Measurements from ENCODE around the gene ADAMTS20. TPM values are rescaled to one million over a fixed set of nuclear protein-coding genes. Genes with fewer than 3 reads are reported as not detected.

Gene ADAMTS20
- total RNA-seq, 4 donors from 2014 or later, result not detected

DNA sequence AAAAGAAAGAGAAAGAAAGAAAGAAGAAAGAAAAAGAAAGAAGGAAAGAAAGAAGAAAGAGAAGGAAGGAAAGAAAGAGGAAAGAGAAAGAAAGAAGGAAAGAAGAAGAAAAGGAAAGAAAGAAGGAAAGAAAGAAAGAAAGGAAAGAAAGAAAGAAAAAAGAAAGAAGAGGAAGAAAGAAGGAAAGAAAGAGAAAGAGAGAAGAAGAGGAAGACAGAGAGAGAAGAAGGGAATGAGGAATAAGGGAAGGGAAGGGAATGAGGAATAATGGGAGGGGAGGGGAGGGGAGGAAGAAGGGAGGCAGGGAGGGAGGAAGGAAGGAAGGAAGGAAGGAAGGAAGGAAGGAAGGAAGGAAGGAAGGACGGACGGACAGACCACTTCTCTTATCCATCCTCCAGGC, 246.9 kb downstream of the ADAMTS20 start:
- Histone ChIP-seq H3K27ac (no peak overlapping the region), H3K4me1 (no peaks in the 10 kb centered on the region), H3K9me3 (no peaks in the 10 kb centered on the region), H3K36me3 (no peaks in the 10 kb centered on the region), H3K27me3 (no peaks in the 10 kb centered on the region), H3K4me3 (no peak overlapping the region)
- TF ChIP-seq POLR2A (IDR thresholded peaks at IDR 0.05), result no peak
- TF ChIP-seq, protein P1, sequence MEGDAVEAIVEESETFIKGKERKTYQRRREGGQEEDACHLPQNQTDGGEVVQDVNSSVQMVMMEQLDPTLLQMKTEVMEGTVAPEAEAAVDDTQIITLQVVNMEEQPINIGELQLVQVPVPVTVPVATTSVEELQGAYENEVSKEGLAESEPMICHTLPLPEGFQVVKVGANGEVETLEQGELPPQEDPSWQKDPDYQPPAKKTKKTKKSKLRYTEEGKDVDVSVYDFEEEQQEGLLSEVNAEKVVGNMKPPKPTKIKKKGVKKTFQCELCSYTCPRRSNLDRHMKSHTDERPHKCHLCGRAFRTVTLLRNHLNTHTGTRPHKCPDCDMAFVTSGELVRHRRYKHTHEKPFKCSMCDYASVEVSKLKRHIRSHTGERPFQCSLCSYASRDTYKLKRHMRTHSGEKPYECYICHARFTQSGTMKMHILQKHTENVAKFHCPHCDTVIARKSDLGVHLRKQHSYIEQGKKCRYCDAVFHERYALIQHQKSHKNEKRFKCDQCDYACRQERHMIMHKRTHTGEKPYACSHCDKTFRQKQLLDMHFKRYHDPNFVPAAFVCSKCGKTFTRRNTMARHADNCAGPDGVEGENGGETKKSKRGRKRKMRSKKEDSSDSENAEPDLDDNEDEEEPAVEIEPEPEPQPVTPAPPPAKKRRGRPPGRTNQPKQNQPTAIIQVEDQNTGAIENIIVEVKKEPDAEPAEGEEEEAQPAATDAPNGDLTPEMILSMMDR (IDR thresholded peaks at IDR 0.05), result no peak
- no peak for DNase-seq

Other genes starting within 250 kb of the ADAMTS20 start
- gene PUS7L, start 206.6 kb upstream of the ADAMTS20 start, total RNA-seq, result 10 to 100 TPM in 2 of 4 donors, 1 to 10 TPM in 2; 5.4 to 22.3 (median 9.9) TPM
- 10 to 100 TPM; 28.9 to 49.5 (median 41.3) TPM for gene IRAK4, start 206.7 kb upstream of the ADAMTS20 start, total RNA-seq

Data from Peyer's patch (tissue), 4 donors.